ENCODE measurements around the gene YIF1A. TPM values are rescaled to one million over a fixed set of nuclear protein-coding genes. Genes with fewer than 3 reads are reported as not detected.
A peak's percentile ranks its signal among the peaks of the same experiment; 100 is the strongest.

The YIF1A gene
- total RNA-seq, 1 donor = 182 TPM

- Histone ChIP-seq H3K27me3 (ENCODE audit: insufficient read depth, low read length) (no peaks in the 10 kb centered on the region), H3K36me3 (ENCODE audit: insufficient read depth, low read length) (no peaks in the 10 kb centered on the region), H3K27ac (ENCODE audit: low read depth, low read length) (peak overlapping the region; percentile 94), H3K4me1 (ENCODE audit: insufficient read depth, low read length) (peaks cover 59% of the 10 kb centered on the region), H3K4me3 (ENCODE audit: insufficient read depth, low read length) (peak overlapping the region; percentile 75), H4K20me1 (ENCODE audit: insufficient read depth, low read length) (peaks cover 25% of the 10 kb centered on the region), H3K79me2 (ENCODE audit: insufficient read depth, low read length) (peaks cover 33% of the 10 kb centered on the region), H3K4me2 (ENCODE audit: insufficient read depth, low read length) (peak overlapping the region; percentile 96), H3K9me3 (ENCODE audit: low read depth, low read length) (no peaks in the 10 kb centered on the region), H2AFZ (ENCODE audit: low read length) (no peak overlapping the region)
- peak; percentile 77 for DNase-seq (ENCODE audit: insufficient read length, low spot score, missing footprints)
- no peak for TF ChIP-seq CTCF (IDR thresholded peaks at IDR 0.05; ENCODE audit: extremely low read depth, low read depth, low read length)
These were observed 27.2 kb upstream of the YIF1A start for GRCh38 chr11:66315921-66316811.

- Histone ChIP-seq H3K4me2 (ENCODE audit: insufficient read depth, low read length) (peak overlapping the region; percentile 96), H4K20me1 (ENCODE audit: insufficient read depth, low read length) (peaks cover 25% of the 10 kb centered on the region), H2AFZ (ENCODE audit: low read length) (no peak overlapping the region), H3K9me3 (ENCODE audit: low read depth, low read length) (no peaks in the 10 kb centered on the region), H3K4me3 (ENCODE audit: insufficient read depth, low read length) (peak overlapping the region; percentile 75), H3K36me3 (ENCODE audit: insufficient read depth, low read length) (no peaks in the 10 kb centered on the region), H3K27me3 (ENCODE audit: insufficient read depth, low read length) (no peaks in the 10 kb centered on the region), H3K27ac (ENCODE audit: low read depth, low read length) (peak overlapping the region; percentile 94), H3K79me2 (ENCODE audit: insufficient read depth, low read length) (peaks cover 33% of the 10 kb centered on the region), H3K4me1 (ENCODE audit: insufficient read depth, low read length) (peaks cover 59% of the 10 kb centered on the region)
- no peak for TF ChIP-seq CTCF (IDR thresholded peaks at IDR 0.05; ENCODE audit: extremely low read depth, low read depth, low read length)
- DNase-seq (ENCODE audit: insufficient read length, low spot score, missing footprints) = peak; percentile 70
These were observed 26.5 kb upstream of the YIF1A start for GRCh38 chr11:66315498-66315885.

- Histone ChIP-seq H3K27ac (ENCODE audit: low read depth, low read length) (peak overlapping the region; percentile 94), H3K27me3 (ENCODE audit: insufficient read depth, low read length) (no peaks in the 10 kb centered on the region), H3K9me3 (ENCODE audit: low read depth, low read length) (no peaks in the 10 kb centered on the region), H3K36me3 (ENCODE audit: insufficient read depth, low read length) (no peaks in the 10 kb centered on the region), H3K4me1 (ENCODE audit: insufficient read depth, low read length) (peaks cover 59% of the 10 kb centered on the region), H2AFZ (ENCODE audit: low read length) (no peak overlapping the region), H3K4me3 (ENCODE audit: insufficient read depth, low read length) (peak overlapping the region; percentile 75), H3K79me2 (ENCODE audit: insufficient read depth, low read length) (peaks cover 33% of the 10 kb centered on the region), H3K4me2 (ENCODE audit: insufficient read depth, low read length) (peak overlapping the region; percentile 96), H4K20me1 (ENCODE audit: insufficient read depth, low read length) (peaks cover 25% of the 10 kb centered on the region)
- no peak for TF ChIP-seq CTCF (IDR thresholded peaks at IDR 0.05; ENCODE audit: extremely low read depth, low read depth, low read length)
- peak; percentile 78 for DNase-seq (ENCODE audit: insufficient read length, low spot score, missing footprints)
These were observed 25.9 kb upstream of the YIF1A start for GRCh38 chr11:66314561-66315497.
